GM21825 (cell line): ENCODE measurements around the gene SREBF1.

Source experiments
- ATAC-seq: cut with Tn5 transposase; IDR thresholded peaks from one replicate; pipeline ENCODE4 v1.9.1; 2021; ENCODE audit warnings: mild to moderate bottlenecking, moderate library complexity; ENCODE audit not compliant: unreplicated experiment

SREBF1 gene

GRCh38 chr17:17797119-17797809 is 39.5 kb downstream of the SREBF1 start:
- ATAC-seq = no peak

GRCh38 chr17:17796787-17797061 is 40.1 kb downstream of the SREBF1 start:
- ATAC-seq = no peak

- no peak for ATAC-seq
Observed at GRCh38 chr17:17795946-17796786, 40.6 kb downstream of the SREBF1 start.

DNA sequence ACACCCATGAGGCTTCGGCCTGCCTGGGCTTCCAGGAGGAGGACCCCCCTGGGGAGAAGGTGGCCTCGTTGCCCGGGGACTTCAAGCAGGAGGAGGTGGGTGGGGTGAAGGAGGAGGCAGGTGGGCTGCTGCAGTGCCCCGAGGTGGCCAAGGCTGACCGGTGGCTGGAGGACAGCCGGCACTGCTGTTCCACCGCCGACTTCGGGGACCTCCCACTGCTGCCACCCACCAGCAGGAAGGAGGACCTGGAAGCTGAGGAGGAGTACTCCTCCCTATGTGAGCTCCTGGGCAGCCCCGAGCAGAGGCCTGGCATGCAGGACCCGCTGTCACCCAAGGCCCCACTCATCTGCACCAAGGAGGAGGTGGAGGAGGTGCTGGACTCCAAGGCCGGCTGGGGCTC is 41.5 kb downstream of the SREBF1 start:
- ATAC-seq = no peak

- ATAC-seq = no peak
Observed at GRCh38 chr17:17794382-17794781, 42.4 kb downstream of the SREBF1 start.

DNA sequence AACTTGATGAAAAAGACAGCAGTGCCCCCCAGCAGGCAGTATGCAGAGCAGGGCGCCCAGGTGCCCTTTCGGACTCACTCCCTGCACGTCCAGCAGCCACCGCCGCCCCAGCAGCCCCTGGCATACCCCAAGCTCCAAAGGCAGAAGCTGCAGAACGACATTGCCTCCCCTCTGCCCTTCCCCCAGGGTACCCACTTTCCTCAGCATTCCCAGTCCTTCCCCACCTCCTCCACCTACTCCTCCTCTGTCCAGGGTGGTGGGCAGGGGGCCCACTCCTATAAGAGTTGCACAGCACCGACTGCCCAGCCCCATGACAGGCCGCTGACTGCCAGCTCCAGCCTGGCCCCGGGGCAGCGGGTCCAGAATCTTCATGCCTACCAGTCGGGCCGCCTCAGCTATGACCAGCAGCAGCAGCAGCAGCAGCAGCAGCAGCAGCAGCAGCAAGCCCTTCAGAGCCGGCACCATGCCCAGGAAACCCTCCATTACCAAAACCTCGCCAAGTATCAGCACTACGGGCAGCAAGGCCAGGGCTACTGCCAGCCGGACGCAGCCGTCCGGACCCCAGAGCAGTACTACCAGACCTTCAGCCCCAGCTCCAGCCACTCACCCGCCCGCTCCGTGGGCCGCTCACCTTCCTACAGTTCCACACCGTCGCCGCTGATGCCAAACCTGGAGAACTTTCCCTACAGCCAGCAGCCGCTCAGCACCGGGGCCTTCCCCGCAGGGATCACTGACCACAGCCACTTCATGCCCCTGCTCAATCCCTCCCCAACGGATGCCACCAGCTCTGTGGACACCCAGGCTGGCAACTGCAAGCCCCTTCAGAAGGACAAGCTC is 43.2 kb downstream of the SREBF1 start:
- ATAC-seq = no peak

GRCh38 chr17:17792551-17793377 is 44.0 kb downstream of the SREBF1 start:
- ATAC-seq = no peak

DNA sequence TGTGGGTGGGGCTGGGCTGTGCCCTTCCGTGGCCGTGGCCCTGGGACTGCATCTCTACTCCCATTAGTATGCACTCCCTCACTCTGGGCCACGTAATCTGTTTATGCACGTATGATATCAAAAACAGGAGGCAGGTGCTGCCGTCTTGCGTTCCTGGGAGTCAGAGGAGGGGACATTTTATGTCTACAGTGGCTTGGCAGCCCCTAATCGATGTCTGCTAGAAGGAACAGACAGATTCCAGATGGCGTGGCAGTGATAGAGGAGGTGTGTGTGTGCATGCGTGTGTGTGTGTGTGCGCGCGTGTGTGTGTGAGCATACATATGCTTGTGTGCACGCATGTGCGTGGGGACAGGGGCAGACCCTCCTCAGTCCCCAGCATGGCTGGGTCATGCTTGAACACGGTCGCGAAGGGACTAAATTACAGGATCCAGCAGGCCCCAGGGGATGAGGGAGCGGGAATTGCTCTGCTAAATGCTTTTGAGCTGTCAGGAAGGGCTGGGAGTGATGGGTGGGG is 44.7 kb downstream of the SREBF1 start:
- ATAC-seq = no peak

- no peak for ATAC-seq
Observed at GRCh38 chr17:17790637-17791464, 45.9 kb downstream of the SREBF1 start.

DNA sequence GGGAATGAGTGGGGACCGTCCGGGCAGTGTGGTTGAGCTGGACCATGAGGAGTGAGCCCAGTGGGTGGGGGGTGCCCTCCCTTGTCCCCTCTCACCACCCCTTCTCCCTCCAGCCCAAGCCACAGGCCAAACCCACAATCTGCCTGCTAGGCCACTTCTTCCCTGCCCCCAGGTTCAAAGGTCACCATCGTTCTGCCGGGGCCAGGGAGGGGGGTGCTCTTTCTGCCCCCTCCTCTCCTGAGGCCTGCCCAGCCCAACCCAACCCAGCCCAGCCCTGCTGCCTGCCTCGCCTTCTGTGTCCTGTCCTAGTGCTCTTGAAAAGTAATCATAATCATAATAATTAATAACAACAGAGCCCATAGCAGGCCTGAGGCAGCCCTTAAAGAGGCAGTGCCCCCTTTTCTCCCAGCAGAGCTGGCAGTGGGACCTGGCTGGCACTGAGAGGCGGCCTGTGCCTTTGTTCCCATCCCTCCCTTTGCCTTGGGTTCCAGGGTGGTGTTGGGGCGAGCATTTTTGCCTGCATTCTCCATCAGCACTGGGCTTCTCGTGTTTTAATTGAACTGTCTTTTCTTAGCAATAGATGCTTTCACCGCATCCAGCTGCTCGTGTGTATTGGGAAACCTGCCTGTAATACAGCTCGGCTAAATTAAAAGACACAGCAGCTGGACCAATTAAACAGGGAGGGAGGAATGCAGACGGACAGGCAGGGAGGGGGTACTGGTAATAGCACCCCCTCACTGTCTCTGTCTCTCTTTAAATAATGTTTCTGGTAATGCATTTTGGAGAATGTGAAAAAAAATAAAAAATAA is 46.8 kb downstream of the SREBF1 start:
- ATAC-seq = no peak

DNA sequence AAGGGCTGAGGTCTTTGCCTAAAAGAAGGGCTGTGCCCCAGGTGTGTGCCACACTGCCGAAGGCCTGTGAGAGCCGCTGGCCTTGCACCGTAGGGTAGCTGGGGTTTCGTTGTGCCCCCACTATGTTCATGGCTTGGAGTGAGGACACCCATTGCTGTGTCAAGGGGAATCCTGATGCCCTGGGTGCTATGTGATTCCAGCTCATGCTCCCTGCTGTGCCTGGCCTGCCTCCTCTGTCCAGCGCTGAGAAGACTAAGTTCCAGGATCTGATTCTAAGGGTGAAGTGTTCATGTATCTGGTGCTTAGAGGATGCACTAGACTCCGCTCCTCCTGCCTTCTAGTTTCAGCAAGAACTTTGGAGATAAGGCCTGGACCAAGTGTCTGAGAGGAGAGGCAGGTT is 47.4 kb downstream of the SREBF1 start:
- ATAC-seq = no peak

GRCh38 chr17:17788967-17789366 is 47.8 kb downstream of the SREBF1 start:
- no peak for ATAC-seq

DNA sequence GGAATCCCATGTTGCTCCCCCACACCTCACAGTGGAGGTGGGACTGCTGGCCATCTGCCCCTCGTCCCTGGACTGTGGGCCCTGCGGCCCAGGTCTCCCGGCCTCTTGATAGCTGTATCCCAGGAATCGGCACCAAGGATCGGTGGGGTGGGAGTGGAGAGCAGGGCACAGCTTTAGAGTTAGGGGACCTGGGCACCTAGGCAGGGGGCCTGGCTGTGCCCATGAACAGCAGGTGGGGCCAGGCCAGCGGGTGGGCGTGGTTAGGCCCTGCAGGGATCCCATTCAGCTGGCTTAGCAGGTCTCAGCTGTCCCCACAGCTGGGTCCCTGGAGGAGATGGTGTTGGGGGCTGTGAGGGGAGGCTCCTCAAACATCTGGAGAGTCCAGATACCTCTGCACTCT is 49.2 kb downstream of the SREBF1 start:
- ATAC-seq = no peak

GRCh38 chr17:17786998-17787397 is 49.8 kb downstream of the SREBF1 start:
- no peak for ATAC-seq

GRCh38 chr17:17785407-17785806 is 51.4 kb downstream of the SREBF1 start:
- no peak for ATAC-seq

DNA sequence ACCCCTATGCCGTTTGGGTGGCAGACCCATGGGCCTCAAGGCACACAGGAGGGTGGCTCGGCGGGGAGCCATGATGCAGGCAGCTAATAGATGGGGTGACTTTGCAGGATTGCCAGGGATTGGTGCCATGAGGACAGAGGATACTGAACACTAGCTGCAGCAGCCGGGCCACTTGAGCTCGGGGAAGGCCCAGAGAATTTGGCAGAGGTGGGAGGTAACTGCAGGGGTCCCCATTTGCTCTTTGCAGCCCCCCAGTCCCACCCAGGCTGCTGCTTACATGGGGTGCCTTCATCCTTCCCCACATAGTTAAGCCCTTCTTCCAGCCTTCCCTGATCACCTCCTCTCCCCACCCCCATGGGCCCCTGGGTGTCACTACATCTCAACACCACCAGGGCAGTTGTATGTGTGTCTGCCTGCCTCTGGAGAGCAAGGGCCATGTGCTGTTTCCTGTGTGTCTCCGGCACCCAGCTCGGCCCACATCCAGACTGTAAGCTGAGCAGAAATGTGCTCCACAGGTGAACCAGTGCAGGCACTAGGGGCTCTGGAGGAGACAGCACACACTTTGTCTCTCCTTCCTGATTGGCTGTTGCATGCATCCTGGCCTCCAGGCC is 52.0 kb downstream of the SREBF1 start:
- no peak for ATAC-seq

DNA sequence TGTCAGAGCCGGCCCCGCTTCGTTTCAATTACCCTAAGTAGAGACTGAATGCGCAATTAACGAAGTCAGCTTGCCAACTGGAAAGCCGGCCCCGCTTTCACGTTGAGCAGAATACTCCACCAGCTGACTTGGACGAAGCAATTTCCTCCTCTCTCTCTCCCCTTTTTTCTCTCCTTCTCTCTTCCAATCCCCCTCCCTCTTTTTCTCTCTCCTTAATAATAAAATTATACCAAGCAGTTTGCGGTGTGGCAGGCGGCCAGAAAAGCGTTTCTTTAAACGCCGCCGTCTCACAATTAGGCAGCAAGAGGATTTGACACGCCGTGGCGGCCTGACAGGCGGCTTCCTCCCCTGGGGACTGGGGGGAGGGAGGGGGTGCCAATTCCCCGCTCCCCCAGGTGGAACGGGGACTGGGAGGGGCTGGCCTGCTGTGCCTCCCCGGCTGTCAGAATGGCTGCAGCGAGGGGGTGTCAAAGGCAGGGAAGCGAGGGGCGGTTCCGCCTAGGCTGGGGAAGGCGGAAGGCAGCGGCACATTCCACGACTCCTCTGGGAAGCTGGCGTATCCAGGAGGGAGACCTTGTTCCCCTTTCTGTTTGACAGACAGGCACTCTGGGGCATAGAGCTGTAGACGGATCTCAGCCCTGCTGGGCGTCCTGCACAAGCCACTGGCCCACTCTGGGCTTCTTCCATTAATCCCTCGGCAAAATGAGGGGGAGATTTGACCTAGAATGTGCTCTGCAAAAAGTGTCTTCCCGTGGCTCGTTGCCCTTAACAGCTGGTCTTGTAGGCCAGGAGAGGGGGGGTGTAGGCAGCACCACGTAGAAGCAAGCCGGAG is 52.7 kb downstream of the SREBF1 start:
- no peak for ATAC-seq
